GM12878 (cell line): ENCODE data around the gene ZNF511. TPM values are rescaled to one million over a fixed set of nuclear protein-coding genes. Genes with fewer than 3 reads are reported as not detected.

Source experiments
- ATAC-seq: fragments of 200-7000 bp; cut with Tn5 transposase; 3 replicates; pipeline ENCODE4 v1.9.1; 2020; ENCODE audit warnings: mild to moderate bottlenecking, moderate library complexity
- BruUV-seq: library from RNA; stranded (reverse); fragments of 400-500 nt; replicated peaks from 2 replicates; lab custom pipeline; 2021; lab: Mats Ljungman, UMichigan
- CTCF ChIA-PET: fragments of 300-600 bp; sonication (Branson Sonifier 250); formaldehyde crosslinking; extraction: SDS; loops from one replicate; lab custom pipeline; 2021; ENCODE audit warnings: inconsistent platforms; lab: Yijun Ruan, JAX
- POLR2A ChIA-PET: fragments of 350-600 bp; formaldehyde crosslinking; extraction: SDS; loops from one replicate; lab custom pipeline; 2021; ENCODE audit warnings: inconsistent platforms; lab: Charles Lee
- RAD21 ChIA-PET: fragments of 300-600 bp; sonication (Branson Sonifier 250); formaldehyde crosslinking; loops from one replicate; lab custom pipeline; 2023; ENCODE audit warnings: antibody characterized with exemption; ENCODE audit not compliant: unreplicated experiment; lab: Charles Lee
- SMC1A ChIA-PET: fragments of 300-600 bp; sonication (Branson Sonifier 250); formaldehyde crosslinking; loops from one replicate; lab custom pipeline; 2023; ENCODE audit not compliant: unreplicated experiment, uncharacterized antibody; lab: Charles Lee
- DNase-seq: peaks from one replicate; pipeline ENCODE4 v3.0.0-alpha.2; 2011; ENCODE audit warnings: low read depth, low spot score
- FAIRE-seq: peaks from 3 replicates; lab custom pipeline; 2011; peaks lifted over from hg19 to GRCh38; lab: Jason Lieb, UNC
- H2AFZ ChIP-seq: 2 replicates; pipeline ENCODE4 v1.6.0; 2011; ENCODE audit warnings: low read depth, low read length, control low read depth; ENCODE audit not compliant: control insufficient read depth
- H3K27ac ChIP-seq: 2 replicates; pipeline ENCODE4 v1.5.1; 2011; ENCODE audit warnings: control low read depth; ENCODE audit not compliant: control insufficient read depth, insufficient read depth
- H3K27me3 ChIP-seq, 2 experiments: replicated peaks in 1 of 2; 2 replicates each; pipeline versions ENCODE4 v1.6.0 to v1.6.1; 2011; ENCODE audit warnings: low read length in 1 of 2; ENCODE audit not compliant: control insufficient read depth in 2 of 2, insufficient read depth in 2 of 2
- H3K36me3 ChIP-seq, 2 experiments: 2 replicates each; pipeline ENCODE4 v1.5.1; 2011; ENCODE audit warnings: low read length in 1 of 2; ENCODE audit not compliant: control insufficient read depth in 2 of 2, insufficient read depth in 2 of 2
- H3K4me1 ChIP-seq: 2 replicates; pipeline ENCODE4 v1.6.1; 2011; ENCODE audit warnings: mild to moderate bottlenecking, low read length, moderate library complexity, mixed read lengths; ENCODE audit not compliant: control insufficient read depth, insufficient read depth
- H3K4me2 ChIP-seq: 2 replicates; pipeline ENCODE4 v1.6.0; 2011; ENCODE audit warnings: control low read depth; ENCODE audit not compliant: control insufficient read depth, insufficient read depth
- H3K4me3 ChIP-seq: fragments of 200-600 bp; sonication (generic); 2 replicates; pipeline ENCODE4 v1.5.1; 2016
- H3K79me2 ChIP-seq: 2 replicates; pipeline ENCODE4 v1.6.0; 2011; ENCODE audit warnings: low read length; ENCODE audit not compliant: control insufficient read depth, insufficient read depth
- H3K9ac ChIP-seq: 2 replicates; pipeline ENCODE4 v1.8.0; 2011; ENCODE audit warnings: low read length, control low read depth, mixed read lengths; ENCODE audit not compliant: control insufficient read depth, insufficient read depth
- H3K9me3 ChIP-seq: replicated peaks from 3 replicates; pipeline ENCODE4 v1.5.1; 2011; ENCODE audit warnings: mild to moderate bottlenecking, low read length; ENCODE audit not compliant: control insufficient read depth, insufficient read depth
- H4K20me1 ChIP-seq: 2 replicates; pipeline ENCODE4 v1.6.0; 2011; ENCODE audit not compliant: control insufficient read depth, insufficient read depth
- CHD4 ChIP-seq: fragments of 200-600 bp; sonication (generic); IDR thresholded peaks from 2 replicates; pipeline ENCODE4 v1.6.1; 2016; ENCODE audit warnings: mild to moderate bottlenecking
- KDM1A ChIP-seq: fragments of 200-600 bp; sonication (generic); IDR thresholded peaks from 2 replicates; pipeline ENCODE4 v1.6.1; 2016; ENCODE audit warnings: borderline replicate concordance
- MXI1 ChIP-seq: fragments of 150-350 bp; IDR thresholded peaks from 2 replicates; pipeline ENCODE4 v1.6.1; 2011; ENCODE audit warnings: low read depth, mild to moderate bottlenecking, inconsistent platforms, low read length, improper control_type of control experiment
- NFYB ChIP-seq: IDR thresholded peaks from 2 replicates; pipeline ENCODE4 v1.6.1; 2011; ENCODE audit warnings: low read depth, mild to moderate bottlenecking, low read length, improper control_type of control experiment, moderate library complexity; ENCODE audit not compliant: insufficient read depth
- NR2C2 ChIP-seq: IDR thresholded peaks from 2 replicates; pipeline ENCODE4 v1.6.1; 2011; ENCODE audit warnings: borderline replicate concordance, low read depth; ENCODE audit not compliant: control insufficient read depth, insufficient read length
- SMAD5 ChIP-seq: IDR thresholded peaks from 2 replicates; pipeline ENCODE4 v1.6.1; 2016; ENCODE audit warnings: antibody characterized with exemption, low read depth
- WGBS: methylation state at CpG from one replicate; pipeline ENCODE4 v1.1.6; 2016; ENCODE audit warnings: low lambda C conversion rate; ENCODE audit not compliant: insufficient replicate concordance, insufficient coverage; ENCODE audit errors: missing lambda C conversion rate; 5-methylcytosine and 5-hydroxymethylcytosine counted together
- in situ Hi-C: fragments of 300-500 bp; cut with MboI; formaldehyde crosslinking; loops from 9 replicates; pipeline ENCODE4 v1.14.3; 2018; ENCODE audit warnings: mixed read lengths
- intact Hi-C: fragments of 100-400 bp; cut with micrococcal nuclease; formaldehyde crosslinking; loops from one replicate; pipeline ENCODE4 v1.14.2; 2022; ENCODE audit not compliant: unreplicated experiment
- polyA plus RNA-seq, 11 experiments: library from polyadenylated mRNA; depleted of rRNA in 4 of 11; unstranded in 6 of 11; stranded (reverse) in 5 of 11; fragments of >200 nt; fragmentation: Nextera tagmentation in 4 of 11; fragmentation: Illumina TruSeq in 1 of 11; extraction: Ambion mirVana in 4 of 11; extraction: Trizol in 1 of 11; gene quantifications; 1 replicate in 1 of 11; 2 replicates in 10 of 11; pipeline versions ENCODE4 v1.2.1 to v1.2.3, GENCODE V29; 2011 to 2016; ENCODE audit warnings: inconsistent platforms in 2 of 11, missing spikeins in 2 of 11, low read depth in 1 of 11
- total RNA-seq, 4 experiments: library from RNA; depleted of rRNA in 3 of 4; stranded (reverse); fragments of >200 nt in 3 of 4; fragmentation: Illumina TruSeq in 1 of 4; extraction: Trizol in 1 of 4; gene quantifications; 2 replicates each; pipeline versions ENCODE4 v1.2.1 to v1.2.3, GENCODE V29; 2013 to 2021
- TF ChIP-seq, protein P1 (sequence below): fragments of 450-650 bp; IDR thresholded peaks from 2 replicates; pipeline ENCODE4 v1.6.1; 2016; ENCODE audit warnings: mild to moderate bottlenecking
- TF ChIP-seq, protein P2 (sequence below): IDR thresholded peaks from 2 replicates; pipeline ENCODE4 v1.6.1; 2012; ENCODE audit warnings: mild to moderate bottlenecking, low read depth, low read length

The ZNF511 gene
- total and polyA plus RNA-seq, 10 of the 15 experiments (the other 5 are each of a cell fraction or from before 2014, with no cell fraction given) = 0.58 to 110 (median 32.0) TPM

DNA sequence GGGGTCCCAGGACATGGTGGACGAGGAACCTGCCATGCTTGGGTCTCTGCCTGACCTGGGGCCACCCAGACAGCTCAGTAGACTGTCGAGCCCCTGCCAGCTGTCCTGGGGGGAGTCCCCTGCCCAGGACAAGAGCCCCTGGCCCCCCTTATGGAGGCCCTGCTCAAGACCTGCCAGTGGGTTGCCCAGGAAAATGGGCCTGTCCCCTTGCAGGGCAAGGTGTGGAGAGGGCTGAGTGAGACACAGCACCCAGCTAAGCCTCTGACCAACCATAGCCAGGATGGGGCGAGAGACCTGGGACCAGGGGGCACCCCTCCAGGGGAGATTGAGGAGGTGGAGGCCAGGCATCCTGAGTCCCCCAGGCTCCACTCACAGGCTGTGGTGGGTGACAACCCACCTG lies 47.3 kb downstream of the ZNF511 start:
- ChIA-PET RAD21 (interaction anchor here (0.9 to 1.2 kb wide), 2 partner anchors 26 to 45 kb away, joined by 3 read pairs; no protein-coding TSS in a partner anchor), CTCF (interaction anchor here (1.2 kb wide), 1 partner anchor 82 kb away, joined by 5 read pairs; no protein-coding TSS in a partner anchor), POLR2A (interaction anchor here (0.6 kb wide), 1 partner anchor 17 kb away, joined by 3 read pairs; no protein-coding TSS in a partner anchor), SMC1A (interaction anchor here (1.0 kb wide), 1 partner anchor 12 kb away, joined by 4 read pairs; no protein-coding TSS in a partner anchor)
- H3K36me3 ChIP-seq = no peaks in the 10 kb centered on the region
- intact Hi-C loops = no loop called here
- no peaks in the 10 kb centered on the region; the same call in 1 of the 2 replicates for H3K79me2 ChIP-seq
- no TSS peak for BruUV-seq
- no peak for DNase-seq
- H2AFZ ChIP-seq = no peak overlapping the region
- no peaks in the 10 kb centered on the region for H3K27me3 ChIP-seq
- no peak for ATAC-seq
- FAIRE-seq = no peak
- H3K9me3 ChIP-seq = no peaks in the 10 kb centered on the region
- TF ChIP-seq CHD4 (no peak), SMAD5 (no peak), MXI1 (no peak), NR2C2 (no peak), KDM1A (no peak), NFYB (no peak)
- TF ChIP-seq, protein P1, sequence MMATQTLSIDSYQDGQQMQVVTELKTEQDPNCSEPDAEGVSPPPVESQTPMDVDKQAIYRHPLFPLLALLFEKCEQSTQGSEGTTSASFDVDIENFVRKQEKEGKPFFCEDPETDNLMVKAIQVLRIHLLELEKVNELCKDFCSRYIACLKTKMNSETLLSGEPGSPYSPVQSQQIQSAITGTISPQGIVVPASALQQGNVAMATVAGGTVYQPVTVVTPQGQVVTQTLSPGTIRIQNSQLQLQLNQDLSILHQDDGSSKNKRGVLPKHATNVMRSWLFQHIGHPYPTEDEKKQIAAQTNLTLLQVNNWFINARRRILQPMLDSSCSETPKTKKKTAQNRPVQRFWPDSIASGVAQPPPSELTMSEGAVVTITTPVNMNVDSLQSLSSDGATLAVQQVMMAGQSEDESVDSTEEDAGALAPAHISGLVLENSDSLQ = no peak
- TF ChIP-seq, protein P2, sequence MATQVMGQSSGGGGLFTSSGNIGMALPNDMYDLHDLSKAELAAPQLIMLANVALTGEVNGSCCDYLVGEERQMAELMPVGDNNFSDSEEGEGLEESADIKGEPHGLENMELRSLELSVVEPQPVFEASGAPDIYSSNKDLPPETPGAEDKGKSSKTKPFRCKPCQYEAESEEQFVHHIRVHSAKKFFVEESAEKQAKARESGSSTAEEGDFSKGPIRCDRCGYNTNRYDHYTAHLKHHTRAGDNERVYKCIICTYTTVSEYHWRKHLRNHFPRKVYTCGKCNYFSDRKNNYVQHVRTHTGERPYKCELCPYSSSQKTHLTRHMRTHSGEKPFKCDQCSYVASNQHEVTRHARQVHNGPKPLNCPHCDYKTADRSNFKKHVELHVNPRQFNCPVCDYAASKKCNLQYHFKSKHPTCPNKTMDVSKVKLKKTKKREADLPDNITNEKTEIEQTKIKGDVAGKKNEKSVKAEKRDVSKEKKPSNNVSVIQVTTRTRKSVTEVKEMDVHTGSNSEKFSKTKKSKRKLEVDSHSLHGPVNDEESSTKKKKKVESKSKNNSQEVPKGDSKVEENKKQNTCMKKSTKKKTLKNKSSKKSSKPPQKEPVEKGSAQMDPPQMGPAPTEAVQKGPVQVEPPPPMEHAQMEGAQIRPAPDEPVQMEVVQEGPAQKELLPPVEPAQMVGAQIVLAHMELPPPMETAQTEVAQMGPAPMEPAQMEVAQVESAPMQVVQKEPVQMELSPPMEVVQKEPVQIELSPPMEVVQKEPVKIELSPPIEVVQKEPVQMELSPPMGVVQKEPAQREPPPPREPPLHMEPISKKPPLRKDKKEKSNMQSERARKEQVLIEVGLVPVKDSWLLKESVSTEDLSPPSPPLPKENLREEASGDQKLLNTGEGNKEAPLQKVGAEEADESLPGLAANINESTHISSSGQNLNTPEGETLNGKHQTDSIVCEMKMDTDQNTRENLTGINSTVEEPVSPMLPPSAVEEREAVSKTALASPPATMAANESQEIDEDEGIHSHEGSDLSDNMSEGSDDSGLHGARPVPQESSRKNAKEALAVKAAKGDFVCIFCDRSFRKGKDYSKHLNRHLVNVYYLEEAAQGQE = no peak
- H3K9ac ChIP-seq = no peak overlapping the region
- in situ Hi-C loops = no loop called here
- no peak overlapping the region for H3K4me3 ChIP-seq
- no peaks in the 10 kb centered on the region for H4K20me1 ChIP-seq
- no peak overlapping the region for H3K27ac ChIP-seq
- no peak overlapping the region for H3K4me2 ChIP-seq
- H3K4me1 ChIP-seq = peaks cover 2% of the 10 kb centered on the region
- 94% methylated on average over 3 of the region's 3 CpGs for WGBS
